ENCODE results near the gene TSPAN1.

The TSPAN1 gene

GRCh38 chr1:46188295-46189030 lies 13.6 kb downstream of the TSPAN1 start:
- DNase-seq, result no peak

GRCh38 chr1:46190539-46190938 lies 15.7 kb downstream of the TSPAN1 start:
- DNase-seq, result no peak

- DNase-seq, result no peak
Observed at GRCh38 chr1:46191033-46191701, 16.3 kb downstream of the TSPAN1 start.

- no peak for DNase-seq
Observed at GRCh38 chr1:46192171-46192570, 17.3 kb downstream of the TSPAN1 start.

- no peak for DNase-seq
Observed at GRCh38 chr1:46193285-46193684, 18.4 kb downstream of the TSPAN1 start.

- DNase-seq, result no peak
Observed at GRCh38 chr1:46193984-46194570, 19.2 kb downstream of the TSPAN1 start.

- no peak for DNase-seq
Observed at GRCh38 chr1:46194641-46195193, 19.8 kb downstream of the TSPAN1 start.

- DNase-seq, result no peak
Observed at GRCh38 chr1:46196609-46197008, 21.7 kb downstream of the TSPAN1 start.

GRCh38 chr1:46197560-46197963 lies 22.7 kb downstream of the TSPAN1 start:
- DNase-seq, result no peak

GRCh38 chr1:46197964-46198811 lies 23.3 kb downstream of the TSPAN1 start, which contains the start of gene POMGNT1:
Gene POMGNT1, minus strand, starts transcription at chr1:46198434. Its CDS starts 613 bp downstream, at chr1:46197821.
- no peak for DNase-seq

GRCh38 chr1:46199233-46199749 lies 24.4 kb downstream of the TSPAN1 start:
- DNase-seq, result no peak

GRCh38 chr1:46203738-46204405 lies 29.0 kb downstream of the TSPAN1 start:
- no peak for DNase-seq

- no peak for DNase-seq
Observed at GRCh38 chr1:46204406-46204742, 29.5 kb downstream of the TSPAN1 start.

- no peak for DNase-seq
Observed at GRCh38 chr1:46205141-46205540, 30.3 kb downstream of the TSPAN1 start.

- DNase-seq, result no peak
Observed at GRCh38 chr1:46205791-46206190, 30.9 kb downstream of the TSPAN1 start.

- no peak for DNase-seq
Observed at GRCh38 chr1:46206399-46206798, 31.5 kb downstream of the TSPAN1 start.

- DNase-seq, result no peak
Observed at GRCh38 chr1:46210561-46210960, 35.7 kb downstream of the TSPAN1 start.

- DNase-seq, result no peak
Observed at GRCh38 chr1:46211051-46211450, 36.2 kb downstream of the TSPAN1 start.

- DNase-seq, result no peak
Observed at GRCh38 chr1:46215504-46215903, 40.6 kb downstream of the TSPAN1 start.

GRCh38 chr1:46218443-46218842 lies 43.6 kb downstream of the TSPAN1 start:
- no peak for DNase-seq

- no peak for DNase-seq
Observed at GRCh38 chr1:46219551-46220520, 44.9 kb downstream of the TSPAN1 start.

Measured in GOT3 (cell line).